Measurements from ENCODE around the gene TMEM54. TPM values are rescaled to one million over a fixed set of nuclear protein-coding genes. Genes with fewer than 3 reads are reported as not detected.

Gene TMEM54
- total RNA-seq, 4 donors from 2014 or later: 151 to 255 (median 178) TPM

DNA sequence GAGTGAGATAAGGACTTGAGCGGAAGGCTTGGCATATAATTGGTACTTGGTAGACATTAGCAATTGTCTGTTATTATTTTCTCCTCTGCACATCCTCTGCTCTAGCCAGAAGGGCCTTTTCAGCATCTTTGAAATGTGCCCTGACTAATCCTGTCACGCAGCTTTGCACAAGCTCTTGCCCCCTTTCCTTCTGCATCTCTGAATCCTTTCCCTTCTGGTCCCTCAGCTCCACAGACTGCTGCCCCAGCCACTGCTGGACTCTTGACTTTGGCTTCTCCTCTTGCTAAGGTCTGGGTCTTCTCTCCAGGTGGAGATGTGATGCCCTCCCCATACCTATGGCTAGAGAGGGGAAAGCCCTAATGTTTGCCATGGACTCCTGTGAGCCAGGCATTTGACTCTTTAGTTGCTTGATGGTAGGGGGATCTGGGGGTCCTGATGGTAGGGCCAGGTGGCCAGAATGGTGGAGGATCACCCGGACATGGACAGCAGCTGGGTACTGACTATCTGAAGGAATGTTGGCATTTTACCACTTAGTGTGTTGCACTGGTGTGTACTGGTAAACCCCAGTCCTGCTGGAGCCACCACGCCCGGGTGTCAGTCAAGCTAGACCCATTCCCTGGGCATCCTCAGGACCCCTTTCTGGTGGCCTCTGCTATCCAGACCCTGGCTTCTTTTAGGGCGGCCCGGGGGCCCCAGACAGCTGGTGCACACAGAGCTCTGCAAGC lies 10.5 kb downstream of the TMEM54 start:
- no peak for DNase-seq
- Histone ChIP-seq H3K4me3 (no peak overlapping the region), H3K4me1 (peaks cover 10 to 33% (median 20%) of the 10 kb centered on the region in 3 donors), H3K36me3 (peaks cover 0 to 16% (median 0%) of the 10 kb centered on the region in 3 donors), H3K27ac (no peak overlapping the region), H3K27me3 (peaks cover 7 to 89% (median 11%) of the 10 kb centered on the region in 4 donors), H3K9me3 (no peaks in the 10 kb centered on the region)
- 58 to 71% methylated on average over 4 to 7 of the region's 7 CpGs for WGBS, 2 donors
- no peak for TF ChIP-seq POLR2A (IDR thresholded peaks at IDR 0.05)
- TF ChIP-seq, protein P1, sequence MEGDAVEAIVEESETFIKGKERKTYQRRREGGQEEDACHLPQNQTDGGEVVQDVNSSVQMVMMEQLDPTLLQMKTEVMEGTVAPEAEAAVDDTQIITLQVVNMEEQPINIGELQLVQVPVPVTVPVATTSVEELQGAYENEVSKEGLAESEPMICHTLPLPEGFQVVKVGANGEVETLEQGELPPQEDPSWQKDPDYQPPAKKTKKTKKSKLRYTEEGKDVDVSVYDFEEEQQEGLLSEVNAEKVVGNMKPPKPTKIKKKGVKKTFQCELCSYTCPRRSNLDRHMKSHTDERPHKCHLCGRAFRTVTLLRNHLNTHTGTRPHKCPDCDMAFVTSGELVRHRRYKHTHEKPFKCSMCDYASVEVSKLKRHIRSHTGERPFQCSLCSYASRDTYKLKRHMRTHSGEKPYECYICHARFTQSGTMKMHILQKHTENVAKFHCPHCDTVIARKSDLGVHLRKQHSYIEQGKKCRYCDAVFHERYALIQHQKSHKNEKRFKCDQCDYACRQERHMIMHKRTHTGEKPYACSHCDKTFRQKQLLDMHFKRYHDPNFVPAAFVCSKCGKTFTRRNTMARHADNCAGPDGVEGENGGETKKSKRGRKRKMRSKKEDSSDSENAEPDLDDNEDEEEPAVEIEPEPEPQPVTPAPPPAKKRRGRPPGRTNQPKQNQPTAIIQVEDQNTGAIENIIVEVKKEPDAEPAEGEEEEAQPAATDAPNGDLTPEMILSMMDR (IDR thresholded peaks at IDR 0.05): no peak
- intact Hi-C loops (cut with DNase I): no loop called here

GRCh38 chr1:32889731-32890278 lies 11.4 kb downstream of the TMEM54 start:
- H3K4me1 ChIP-seq: peaks cover 10 to 35% (median 20%) of the 10 kb centered on the region in 3 donors
- H3K27ac ChIP-seq: no peak overlapping the region
- H3K27me3 ChIP-seq: peaks cover 8 to 97% (median 17%) of the 10 kb centered on the region in 4 donors
- WGBS, 2 donors: 92 to 95% methylated on average over 3 of the region's 3 CpGs
- H3K4me3 ChIP-seq: no peak overlapping the region
- TF ChIP-seq, protein P1 (IDR thresholded peaks at IDR 0.05): no peak
- TF ChIP-seq POLR2A (IDR thresholded peaks at IDR 0.05): no peak
- intact Hi-C loops (cut with DNase I): no loop called here
- H3K9me3 ChIP-seq: no peaks in the 10 kb centered on the region
- peaks cover 0 to 8% (median 0%) of the 10 kb centered on the region in 3 donors for H3K36me3 ChIP-seq
- no peak for DNase-seq

DNA sequence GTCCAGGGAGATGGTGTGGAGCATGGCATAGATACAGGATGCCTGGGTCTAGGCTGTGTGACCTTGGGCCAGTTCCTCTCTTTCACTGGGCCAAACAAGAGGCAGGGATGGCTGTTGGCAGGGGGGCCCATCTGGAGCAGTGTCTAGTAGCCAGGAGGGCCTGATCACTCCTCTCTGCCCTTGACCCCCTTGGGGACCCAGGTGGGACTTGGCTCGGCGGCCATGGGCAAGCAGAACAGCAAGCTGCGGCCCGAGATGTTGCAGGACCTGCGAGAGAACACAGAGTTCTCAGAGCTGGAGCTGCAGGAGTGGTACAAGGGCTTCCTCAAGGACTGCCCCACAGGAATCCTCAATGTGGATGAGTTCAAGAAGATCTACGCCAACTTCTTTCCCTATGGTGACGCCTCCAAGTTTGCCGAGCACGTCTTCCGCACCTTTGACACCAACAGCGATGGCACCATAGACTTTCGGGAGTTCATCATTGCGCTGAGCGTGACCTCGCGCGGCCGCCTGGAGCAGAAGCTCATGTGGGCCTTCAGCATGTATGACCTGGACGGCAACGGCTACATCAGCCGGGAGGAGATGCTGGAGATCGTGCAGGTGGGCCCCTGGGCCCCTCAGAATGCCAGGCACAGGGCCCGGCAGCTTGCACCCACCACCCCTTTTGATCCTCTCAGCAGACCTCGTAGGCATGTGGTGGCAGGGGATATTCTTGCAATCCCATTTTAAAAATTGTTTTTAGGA lies 12.3 kb downstream of the TMEM54 start:
- Histone ChIP-seq H3K4me3 (no peak overlapping the region), H3K4me1 (peaks cover 8 to 31% (median 20%) of the 10 kb centered on the region in 3 donors), H3K36me3 (no peaks in the 10 kb centered on the region), H3K27me3 (peaks cover 8 to 97% (median 16%) of the 10 kb centered on the region in 4 donors), H3K9me3 (no peaks in the 10 kb centered on the region), H3K27ac (no peak overlapping the region)
- no peak for TF ChIP-seq POLR2A (IDR thresholded peaks at IDR 0.05)
- TF ChIP-seq, protein P1 (IDR thresholded peaks at IDR 0.05): no peak
- no peak for DNase-seq
- 88 to 98% methylated on average over 15 of the region's 24 CpGs for WGBS, 2 donors
- intact Hi-C loops (cut with DNase I): no loop called here

GRCh38 chr1:32888134-32888533 lies 13.1 kb downstream of the TMEM54 start:
- whole genome bisulfite sequencing, 2 donors: 82 to 85% methylated on average over 3 of the region's 3 CpGs
- no peak overlapping the region for H3K4me3 ChIP-seq
- intact Hi-C loops (cut with DNase I): no loop called here

More at GRCh38 chr1:32888134-32888533, 13.1 kb downstream of the TMEM54 start:
- no peaks in the 10 kb centered on the region for H3K36me3 ChIP-seq
- no peaks in the 10 kb centered on the region for H3K9me3 ChIP-seq
- peaks cover 1 to 24% (median 13%) of the 10 kb centered on the region in 3 donors for H3K4me1 ChIP-seq
- H3K27ac ChIP-seq: no peak overlapping the region
- peaks cover 7 to 94% (median 15%) of the 10 kb centered on the region in 4 donors for H3K27me3 ChIP-seq
- DNase-seq: no peak
- no peak for TF ChIP-seq POLR2A (IDR thresholded peaks at IDR 0.05)
- TF ChIP-seq, protein P1 (IDR thresholded peaks at IDR 0.05): no peak

Data from esophagus squamous epithelium (tissue), 5 donors.